Right lobe of liver (tissue), 4 donors: ENCODE data around the gene CRYBA2.

ENCODE experiments used
- CTCF ChIP-seq, 4 donors: fragments of 200-600 bp in 3 of 4; fragments of 450-650 bp in 1 of 4; IDR thresholded peaks; one replicate each; pipeline versions ENCODE4 v1.5.1 to v1.8.0; 2016 to 2022; ENCODE audit warnings: antibody characterized with exemption in 4 of 4, mild to moderate bottlenecking in 2 of 4
- POLR2A ChIP-seq: fragments of 450-650 bp; IDR thresholded peaks from one replicate; pipeline ENCODE4 v1.6.1; 2017; ENCODE audit warnings: antibody characterized with exemption, mild to moderate bottlenecking
- donor health status: DM: no; HTN: no; CAD: no.
- donor health status: DM: no; HTN: no; CAD: no.
- donor health status: DM: no; HTN: yes; CAD: no.

GRCh38 chr2:219032051-219032745 lies 39.0 kb upstream of the CRYBA2 start:
- TF ChIP-seq CTCF (IDR thresholded peaks at IDR 0.05) (no peak), POLR2A (no peak)
